ENCODE data around the gene SPTLC2. TPM values are rescaled to one million over a fixed set of nuclear protein-coding genes. Genes with fewer than 3 reads are reported as not detected.

SPTLC2 gene
- total RNA-seq, 2 experiments from 2014 or later = 23.7 to 30.2 TPM

DNA sequence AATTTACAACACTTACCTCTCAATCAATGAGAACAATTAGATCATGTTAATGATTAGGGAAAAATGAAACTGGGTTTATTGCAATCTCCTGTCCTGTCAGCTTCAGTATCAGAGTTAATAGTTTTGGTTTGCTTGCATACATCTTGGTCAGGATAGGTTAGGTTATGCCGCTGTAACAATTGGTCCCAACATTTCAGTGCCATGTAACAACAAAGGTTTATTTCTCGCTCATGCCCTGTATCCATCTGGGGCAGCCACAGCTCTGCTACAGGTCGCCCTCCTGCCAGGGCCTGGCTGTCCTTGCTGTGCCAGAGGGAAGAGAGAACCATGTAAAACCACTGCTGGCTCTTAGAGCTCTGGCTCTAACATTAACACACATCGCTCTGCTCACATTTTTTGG lies 30.5 kb upstream of the SPTLC2 start:
- Mint-ChIP-seq H3K4me1 (ENCODE audit: low read depth) (peaks cover 5% of the 10 kb centered on the region), H3K4me3 (no peak overlapping the region), H3K36me3 (ENCODE audit: low read depth) (no peaks in the 10 kb centered on the region), H3K27me3 (no peaks in the 10 kb centered on the region), H3K27ac (no peak overlapping the region), H3K9me3 (no peaks in the 10 kb centered on the region)
- POLR2A ChIA-PET = interaction anchor here (0.6 kb wide), 1 partner anchor 8 kb away, joined by 3 read pairs; no protein-coding TSS in a partner anchor
- TF ChIP-seq, protein P1, sequence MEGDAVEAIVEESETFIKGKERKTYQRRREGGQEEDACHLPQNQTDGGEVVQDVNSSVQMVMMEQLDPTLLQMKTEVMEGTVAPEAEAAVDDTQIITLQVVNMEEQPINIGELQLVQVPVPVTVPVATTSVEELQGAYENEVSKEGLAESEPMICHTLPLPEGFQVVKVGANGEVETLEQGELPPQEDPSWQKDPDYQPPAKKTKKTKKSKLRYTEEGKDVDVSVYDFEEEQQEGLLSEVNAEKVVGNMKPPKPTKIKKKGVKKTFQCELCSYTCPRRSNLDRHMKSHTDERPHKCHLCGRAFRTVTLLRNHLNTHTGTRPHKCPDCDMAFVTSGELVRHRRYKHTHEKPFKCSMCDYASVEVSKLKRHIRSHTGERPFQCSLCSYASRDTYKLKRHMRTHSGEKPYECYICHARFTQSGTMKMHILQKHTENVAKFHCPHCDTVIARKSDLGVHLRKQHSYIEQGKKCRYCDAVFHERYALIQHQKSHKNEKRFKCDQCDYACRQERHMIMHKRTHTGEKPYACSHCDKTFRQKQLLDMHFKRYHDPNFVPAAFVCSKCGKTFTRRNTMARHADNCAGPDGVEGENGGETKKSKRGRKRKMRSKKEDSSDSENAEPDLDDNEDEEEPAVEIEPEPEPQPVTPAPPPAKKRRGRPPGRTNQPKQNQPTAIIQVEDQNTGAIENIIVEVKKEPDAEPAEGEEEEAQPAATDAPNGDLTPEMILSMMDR (IDR thresholded peaks at IDR 0.05) = no peak
- CTCF ChIA-PET = no interaction called here
- DNase-seq (no peak), ATAC-seq (no peak)
- intact Hi-C loops (cut with micrococcal nuclease) = no loop called here

DNA sequence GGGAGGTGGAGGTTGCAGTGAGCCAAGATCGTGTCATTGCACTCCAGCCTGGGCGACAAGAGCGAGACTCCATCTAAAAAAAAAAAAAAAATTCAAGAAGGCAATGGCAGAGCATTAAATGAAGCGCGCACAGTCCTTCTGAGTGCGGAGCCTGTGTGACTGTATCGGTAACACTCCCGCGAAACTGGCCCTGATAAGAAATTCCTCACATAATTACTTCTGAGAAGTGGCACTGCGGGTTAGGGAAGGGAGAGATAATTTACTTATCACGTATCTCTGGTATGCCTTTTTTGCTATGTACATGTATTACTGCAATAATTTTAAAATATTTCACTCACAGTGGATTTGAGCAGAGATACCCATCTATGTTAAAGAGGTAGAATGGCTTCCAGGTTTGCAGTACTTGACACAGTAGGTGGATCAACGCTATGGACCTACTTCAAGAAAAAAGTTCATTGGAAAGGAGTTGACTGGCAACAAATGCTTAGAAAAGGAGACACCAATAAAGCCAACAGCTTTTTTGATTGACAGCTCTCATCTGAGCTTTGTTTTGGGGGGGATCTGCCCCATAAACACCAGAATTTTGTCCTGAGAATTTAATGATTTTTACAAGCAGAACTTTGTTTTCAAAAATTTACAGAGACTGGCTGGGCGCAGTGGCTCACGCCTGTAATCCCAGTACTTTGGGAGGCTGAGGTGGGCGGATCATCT lies 29.2 kb upstream of the SPTLC2 start:
- DNase-seq = no peak
- Mint-ChIP-seq H3K36me3 (ENCODE audit: low read depth) (no peaks in the 10 kb centered on the region), H3K4me3 (no peak overlapping the region), H3K4me1 (ENCODE audit: low read depth) (peaks cover 14% of the 10 kb centered on the region), H3K27me3 (no peaks in the 10 kb centered on the region), H3K27ac (no peak overlapping the region), H3K9me3 (no peaks in the 10 kb centered on the region)
- POLR2A ChIA-PET = no interaction called here
- CTCF ChIA-PET = no interaction called here
- TF ChIP-seq, protein P1 (IDR thresholded peaks at IDR 0.05) = no peak
- intact Hi-C loops (cut with micrococcal nuclease) = no loop called here
- ATAC-seq = no peak

DNA sequence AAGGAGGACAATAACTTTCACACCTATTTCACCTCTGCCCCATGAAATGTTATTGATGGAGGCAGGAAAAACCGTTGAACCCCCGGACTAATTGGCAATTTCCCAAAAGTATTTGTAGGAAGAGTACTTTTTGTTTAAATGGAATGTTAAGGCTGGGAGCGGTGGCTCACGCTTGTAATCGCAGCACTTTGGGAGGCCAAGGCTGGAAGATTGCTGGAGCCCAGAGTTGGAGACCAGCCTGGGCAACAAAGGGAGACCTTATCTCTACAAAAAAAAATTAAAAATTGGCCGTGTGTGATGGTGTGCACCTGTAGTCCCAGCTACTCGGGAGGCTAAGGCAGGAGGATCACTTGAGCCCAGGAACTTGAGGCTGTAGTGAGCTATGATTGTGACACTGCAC lies 26.0 kb upstream of the SPTLC2 start:
- Mint-ChIP-seq H3K27ac (peak overlapping the region; percentile 94), H3K36me3 (ENCODE audit: low read depth) (no peaks in the 10 kb centered on the region), H3K9me3 (peaks cover 3% of the 10 kb centered on the region), H3K27me3 (no peaks in the 10 kb centered on the region), H3K4me3 (peak overlapping the region; percentile 81), H3K4me1 (ENCODE audit: low read depth) (peaks cover 14% of the 10 kb centered on the region)
- TF ChIP-seq, protein P1 (IDR thresholded peaks at IDR 0.05) = no peak
- no peak for ATAC-seq
- CTCF ChIA-PET = no interaction called here
- POLR2A ChIA-PET = interaction anchor here (0.9 kb wide), 1 partner anchor 21 kb away, joined by 3 read pairs; no protein-coding TSS in a partner anchor
- intact Hi-C loops (cut with micrococcal nuclease) = no loop called here
- no peak for DNase-seq

DNA sequence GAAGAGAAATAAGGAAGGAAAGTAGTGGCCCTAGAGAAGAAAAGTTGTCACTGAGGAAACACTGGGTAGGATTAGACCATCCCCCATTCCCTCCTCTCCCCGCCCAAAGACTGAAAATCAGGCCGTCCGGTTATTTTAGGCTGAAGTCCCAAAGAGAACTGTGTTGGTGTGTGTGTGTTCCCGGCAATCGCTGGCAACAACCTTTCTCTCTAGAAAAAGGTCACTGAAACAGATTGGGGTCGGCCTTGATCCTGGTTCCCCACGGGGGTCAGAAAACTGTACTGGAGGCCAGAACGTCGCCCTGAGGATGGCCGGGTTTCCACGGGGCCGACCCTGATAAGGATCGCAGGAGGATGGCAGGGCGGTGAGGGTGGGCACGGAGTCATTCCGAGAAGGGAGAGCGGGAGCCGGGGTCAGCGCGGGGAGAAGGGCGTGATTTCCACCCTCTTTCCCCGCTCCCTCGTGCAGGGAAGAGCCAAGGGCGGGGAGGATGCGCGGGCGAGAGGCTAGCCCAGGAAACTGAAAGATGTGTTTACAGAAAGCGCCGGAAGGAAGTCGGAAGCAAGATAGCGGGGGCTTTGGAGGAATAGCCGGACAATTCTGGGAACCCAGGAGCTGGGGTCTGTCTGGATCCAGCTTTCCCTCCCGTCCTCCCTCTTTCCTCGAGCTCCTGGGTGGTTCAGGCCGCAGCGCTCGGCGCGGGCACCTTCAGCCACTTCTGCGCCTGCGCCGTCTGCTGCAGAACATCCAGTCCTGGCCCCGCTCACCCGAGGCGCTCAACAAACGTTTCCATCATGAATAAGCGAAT lies 25.3 kb upstream of the SPTLC2 start:
- peak; percentile 93 for ATAC-seq
- POLR2A ChIA-PET = interaction anchor here (0.9 kb wide), 1 partner anchor 22 kb away, joined by 3 read pairs; no protein-coding TSS in a partner anchor
- intact Hi-C loops (cut with micrococcal nuclease) = no loop called here
- Mint-ChIP-seq H3K4me1 (ENCODE audit: low read depth) (peaks cover 17% of the 10 kb centered on the region), H3K36me3 (ENCODE audit: low read depth) (no peaks in the 10 kb centered on the region), H3K4me3 (peak overlapping the region; percentile 81), H3K27ac (peak overlapping the region; percentile 94), H3K9me3 (peaks cover 3% of the 10 kb centered on the region), H3K27me3 (no peaks in the 10 kb centered on the region)
- CTCF ChIA-PET = no interaction called here
- DNase-seq = peak; percentile 81
- TF ChIP-seq, protein P1 (IDR thresholded peaks at IDR 0.05) = no peak
